Measurements from ENCODE around the gene CERS2.
"Not testable (repeated sequence)": the region's sequence is repeated elsewhere in the genome, so short reads cannot be mapped to it uniquely, and the experiment has no call there.

Gene CERS2

GRCh38 chr1:150944856-150945255, 29.8 kb downstream of the CERS2 start:
- H4K8ac ChIP-seq (ENCODE audit: low read depth, low read length), result no peak overlapping the region
- H4K12ac ChIP-seq (ENCODE audit: low read depth, low read length), result no peak overlapping the region

GRCh38 chr1:150931773-150932172, 42.9 kb downstream of the CERS2 start:
- Histone ChIP-seq H3K27ac (ENCODE audit: low read depth, low read length) (no peak overlapping the region), H3K9ac (ENCODE audit: low read length) (no peak overlapping the region), H2BK5ac (ENCODE audit: low read depth, low read length, poor library complexity) (no peak overlapping the region), H3K79me2 (ENCODE audit: control insufficient read depth, insufficient read depth, low read length, poor library complexity) (no peaks in the 10 kb centered on the region), H3K36me3 (ENCODE audit: control insufficient read depth in 1 of 2, insufficient read depth in 2 of 2, low read length in 2 of 2) (peaks cover 22 to 26% of the 10 kb centered on the region in 2 experiments), H3K4ac (ENCODE audit: low read depth, low read length) (no peak overlapping the region), H2BK12ac (ENCODE audit: low read length) (no peak overlapping the region), H3K79me1 (ENCODE audit: low read length) (no peaks in the 10 kb centered on the region), H3K27me3 (ENCODE audit: insufficient read depth, low read length) (no peaks in the 10 kb centered on the region), H3K4me3 (ENCODE audit: low read depth, low read length) (no peak overlapping the region), H2AFZ (ENCODE audit: insufficient read depth, low read length, poor library complexity) (no peak overlapping the region), H3K9me3 (ENCODE audit: insufficient read depth, low read depth, low read length) (no peaks in the 10 kb centered on the region), H4K8ac (ENCODE audit: low read depth, low read length) (no peak overlapping the region), H2BK120ac (ENCODE audit: insufficient read depth, low read length, poor library complexity) (no peak overlapping the region), H3K4me2 (ENCODE audit: low read length) (no peak overlapping the region), H3K18ac (ENCODE audit: low read length) (no peak overlapping the region), H3K23ac (ENCODE audit: low read length) (no peak overlapping the region), H3K4me1 (ENCODE audit: control insufficient read depth in 1 of 2, insufficient read depth in 2 of 2, low read length in 2 of 2) (peaks cover 2 to 3% of the 10 kb centered on the region in 2 experiments), H2AK5ac (ENCODE audit: low read length) (no peak overlapping the region), H4K12ac (ENCODE audit: low read depth, low read length) (no peak overlapping the region), H4K91ac (ENCODE audit: low read depth, low read length) (no peak overlapping the region), H3K14ac (ENCODE audit: low read length) (no peak overlapping the region)
- no peak for DNase-seq
- WGBS (ENCODE audit: extremely low coverage, insufficient coverage, insufficient read length), result no CpG with 5 or more reads among the region's 1 CpG

More at GRCh38 chr1:150944856-150945255, 29.8 kb downstream of the CERS2 start:
- peaks cover 43 to 68% of the 10 kb centered on the region in 2 experiments for H3K36me3 ChIP-seq (ENCODE audit: control insufficient read depth in 1 of 2, insufficient read depth in 2 of 2, low read length in 2 of 2)
- H3K27me3 ChIP-seq (ENCODE audit: insufficient read depth, low read length), result no peaks in the 10 kb centered on the region
- H2BK5ac ChIP-seq (ENCODE audit: low read depth, low read length, poor library complexity), result no peak overlapping the region
- no peaks in the 10 kb centered on the region for H3K9me3 ChIP-seq (ENCODE audit: insufficient read depth, low read depth, low read length)
- H3K79me2 ChIP-seq (ENCODE audit: control insufficient read depth, insufficient read depth, low read length, poor library complexity), result no peaks in the 10 kb centered on the region
- no peaks in the 10 kb centered on the region for H3K79me1 ChIP-seq (ENCODE audit: low read length)
- no peak overlapping the region for H3K9ac ChIP-seq (ENCODE audit: low read length)
- no peak overlapping the region for H2AFZ ChIP-seq (ENCODE audit: insufficient read depth, low read length, poor library complexity)
- H4K91ac ChIP-seq (ENCODE audit: low read depth, low read length), result no peak overlapping the region
- H3K4me3 ChIP-seq (ENCODE audit: low read depth, low read length), result no peak overlapping the region
- no peak for DNase-seq
- no peak overlapping the region for H2AK5ac ChIP-seq (ENCODE audit: low read length)
- H2BK12ac ChIP-seq (ENCODE audit: low read length), result no peak overlapping the region
- H3K4me1 ChIP-seq (ENCODE audit: control insufficient read depth in 1 of 2, insufficient read depth in 2 of 2, low read length in 2 of 2), result no peaks in the 10 kb centered on the region
- no peak overlapping the region for H3K4me2 ChIP-seq (ENCODE audit: low read length)
- H3K23ac ChIP-seq (ENCODE audit: low read length), result no peak overlapping the region
- no peak overlapping the region for H3K27ac ChIP-seq (ENCODE audit: low read depth, low read length)
- H3K18ac ChIP-seq (ENCODE audit: low read length), result no peak overlapping the region
- H3K14ac ChIP-seq (ENCODE audit: low read length), result no peak overlapping the region
- no CpG with 5 or more reads among the region's 5 CpGs for WGBS (ENCODE audit: extremely low coverage, insufficient coverage, insufficient read length)
- H2BK120ac ChIP-seq (ENCODE audit: insufficient read depth, low read length, poor library complexity), result no peak overlapping the region
- no peak overlapping the region for H3K4ac ChIP-seq (ENCODE audit: low read depth, low read length)

GRCh38 chr1:150928775-150929174, 45.9 kb downstream of the CERS2 start:
- peaks cover 20 to 22% of the 10 kb centered on the region in 2 experiments for H3K36me3 ChIP-seq (ENCODE audit: control insufficient read depth in 1 of 2, insufficient read depth in 2 of 2, low read length in 2 of 2)
- H4K12ac ChIP-seq (ENCODE audit: low read depth, low read length); H3K4me3 ChIP-seq (ENCODE audit: low read depth, low read length); H3K4me1 ChIP-seq (ENCODE audit: control insufficient read depth in 1 of 2, insufficient read depth in 2 of 2, low read length in 2 of 2); H2BK5ac ChIP-seq (ENCODE audit: low read depth, low read length, poor library complexity); H4K8ac ChIP-seq (ENCODE audit: low read depth, low read length); H3K23ac ChIP-seq (ENCODE audit: low read length); H3K9ac ChIP-seq (ENCODE audit: low read length); H3K27ac ChIP-seq (ENCODE audit: low read depth, low read length); H3K14ac ChIP-seq (ENCODE audit: low read length); H2BK12ac ChIP-seq (ENCODE audit: low read length); H4K91ac ChIP-seq (ENCODE audit: low read depth, low read length); H2AFZ ChIP-seq (ENCODE audit: insufficient read depth, low read length, poor library complexity); H3K79me2 ChIP-seq (ENCODE audit: control insufficient read depth, insufficient read depth, low read length, poor library complexity); H3K27me3 ChIP-seq (ENCODE audit: insufficient read depth, low read length); H3K4me2 ChIP-seq (ENCODE audit: low read length); H2AK5ac ChIP-seq (ENCODE audit: low read length); DNase-seq; H3K18ac ChIP-seq (ENCODE audit: low read length); H3K9me3 ChIP-seq (ENCODE audit: insufficient read depth, low read depth, low read length); H2BK120ac ChIP-seq (ENCODE audit: insufficient read depth, low read length, poor library complexity); H3K4ac ChIP-seq (ENCODE audit: low read depth, low read length); H3K79me1 ChIP-seq (ENCODE audit: low read length): not testable (repeated sequence)
- no CpG with 5 or more reads among the region's 6 CpGs for WGBS (ENCODE audit: extremely low coverage, insufficient coverage, insufficient read length)

DNA sequence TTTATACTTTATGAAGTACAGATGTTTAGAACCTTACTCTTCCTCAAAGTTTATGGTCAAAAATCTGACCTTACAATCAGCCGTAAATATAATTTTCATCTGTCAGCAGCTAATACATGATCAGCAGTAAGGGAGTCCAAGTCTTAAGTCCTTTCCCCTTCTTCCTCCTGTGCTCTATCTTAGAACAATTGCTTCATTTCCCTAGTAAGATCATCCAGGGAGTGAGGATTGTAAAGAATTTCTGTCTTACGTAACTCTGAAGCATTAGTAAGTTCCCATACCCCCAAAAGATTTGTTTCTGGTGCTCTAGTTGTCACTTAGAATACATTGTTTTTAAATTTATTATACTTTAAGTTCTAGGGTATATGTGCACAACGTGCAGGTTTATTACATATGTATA, 46.3 kb downstream of the CERS2 start:
- H3K9ac ChIP-seq (ENCODE audit: low read length), result no peak overlapping the region
- no peak overlapping the region for H3K18ac ChIP-seq (ENCODE audit: low read length)
- H2AK5ac ChIP-seq (ENCODE audit: low read length), result no peak overlapping the region
- no peak overlapping the region for H4K91ac ChIP-seq (ENCODE audit: low read depth, low read length)
- no peak overlapping the region for H3K23ac ChIP-seq (ENCODE audit: low read length)
- peaks cover 2 to 3% of the 10 kb centered on the region in 2 experiments for H3K4me1 ChIP-seq (ENCODE audit: control insufficient read depth in 1 of 2, insufficient read depth in 2 of 2, low read length in 2 of 2)
- no peak overlapping the region for H3K4me3 ChIP-seq (ENCODE audit: low read depth, low read length)
- WGBS (ENCODE audit: extremely low coverage, insufficient coverage, insufficient read length), result no CpG with 5 or more reads among the region's 3 CpGs
- H3K4me2 ChIP-seq (ENCODE audit: low read length), result no peak overlapping the region
- H3K79me2 ChIP-seq (ENCODE audit: control insufficient read depth, insufficient read depth, low read length, poor library complexity), result no peaks in the 10 kb centered on the region
- no peak overlapping the region for H2BK120ac ChIP-seq (ENCODE audit: insufficient read depth, low read length, poor library complexity)
- no peaks in the 10 kb centered on the region for H3K27me3 ChIP-seq (ENCODE audit: insufficient read depth, low read length)
- no peak overlapping the region for H3K4ac ChIP-seq (ENCODE audit: low read depth, low read length)
- DNase-seq, result no peak
- H3K27ac ChIP-seq (ENCODE audit: low read depth, low read length), result no peak overlapping the region
- H3K9me3 ChIP-seq (ENCODE audit: insufficient read depth, low read depth, low read length), result peaks cover 1% of the 10 kb centered on the region
- no peak overlapping the region for H2AFZ ChIP-seq (ENCODE audit: insufficient read depth, low read length, poor library complexity)
- peaks cover 19 to 22% of the 10 kb centered on the region in 2 experiments for H3K36me3 ChIP-seq (ENCODE audit: control insufficient read depth in 1 of 2, insufficient read depth in 2 of 2, low read length in 2 of 2)
- no peak overlapping the region for H4K12ac ChIP-seq (ENCODE audit: low read depth, low read length)
- H2BK5ac ChIP-seq (ENCODE audit: low read depth, low read length, poor library complexity), result no peak overlapping the region
- H4K8ac ChIP-seq (ENCODE audit: low read depth, low read length), result no peak overlapping the region
- peaks cover 3% of the 10 kb centered on the region for H3K79me1 ChIP-seq (ENCODE audit: low read length)
- H3K14ac ChIP-seq (ENCODE audit: low read length), result no peak overlapping the region
- no peak overlapping the region for H2BK12ac ChIP-seq (ENCODE audit: low read length)
